ENCODE results near the gene PTPRG.

GRCh38 chr3:62276658-62277180 is 715.3 kb downstream of the PTPRG start:
- TF ChIP-seq MAX (IDR thresholded peaks at IDR 0.05) (no peak), CTCF (IDR thresholded peaks at IDR 0.05; ENCODE audit: low read depth, low read length, missing input control) (no peak), JUND (IDR thresholded peaks at IDR 0.05) (no peak), REST (IDR thresholded peaks at IDR 0.05) (no peak), RAD21 (IDR thresholded peaks at IDR 0.05) (no peak), YY1 (IDR thresholded peaks at IDR 0.05) (no peak)

Measured in liver (tissue), 3 donors.